OCI-LY7 (cell line): ENCODE data around the gene ANKRD1. TPM values are rescaled to one million over a fixed set of nuclear protein-coding genes. Genes with fewer than 3 reads are reported as not detected.

ENCODE experiments used
- BruUV-seq: library from RNA; stranded (reverse); fragments of 400-500 nt; replicated peaks from 2 replicates; lab custom pipeline; 2021; lab: Mats Ljungman, UMichigan
- CTCF ChIA-PET: fragments of 300-600 bp; sonication (Branson Sonifier 250); formaldehyde crosslinking; loops from one replicate; lab custom pipeline; 2022; ENCODE audit warnings: antibody characterized with exemption; ENCODE audit not compliant: unreplicated experiment; lab: Charles Lee
- POLR2A ChIA-PET: fragments of 300-600 bp; sonication (Branson Sonifier 250); formaldehyde crosslinking; loops from one replicate; lab custom pipeline; 2022; ENCODE audit warnings: antibody characterized with exemption; lab: Charles Lee
- DNase-seq: peaks from one replicate; pipeline ENCODE4 v3.0.0-alpha.2; 2015; ENCODE audit warnings: low spot score
- H2AFZ ChIP-seq: fragments of 200-600 bp; sonication (generic), shearing (Covaris generic); 2 replicates; pipeline ENCODE4 v1.6.1; 2014; ENCODE audit warnings: mild to moderate bottlenecking, antibody characterized with exemption, low read length, moderate library complexity
- H3K27ac ChIP-seq: fragments of 200-600 bp; sonication (generic); 2 replicates; pipeline ENCODE4 v1.5.1; 2014; ENCODE audit warnings: mixed run types, low read depth, mild to moderate bottlenecking, moderate library complexity, low read length, inconsistent platforms; ENCODE audit not compliant: poor library complexity, severe bottlenecking
- H3K36me3 ChIP-seq: fragments of 200-600 bp; sonication (generic); 2 replicates; pipeline ENCODE4 v1.6.1; 2014; ENCODE audit warnings: mild to moderate bottlenecking, antibody characterized with exemption, low read length, moderate library complexity, mixed read lengths; ENCODE audit not compliant: insufficient read depth
- H3K4me1 ChIP-seq: fragments of 200-600 bp; sonication (generic); 2 replicates; pipeline ENCODE4 v1.5.1; 2014; ENCODE audit warnings: mild to moderate bottlenecking, low read length; ENCODE audit not compliant: insufficient read depth, poor library complexity, severe bottlenecking
- H3K4me2 ChIP-seq: fragments of 200-600 bp; sonication (generic); 2 replicates; pipeline ENCODE4 v1.6.1; 2014; ENCODE audit warnings: mild to moderate bottlenecking, low read length
- H3K4me3 ChIP-seq: fragments of 200-600 bp; sonication (generic); 2 replicates; pipeline ENCODE4 v1.5.1; 2014; ENCODE audit warnings: mild to moderate bottlenecking, low read depth, low read length; ENCODE audit not compliant: poor library complexity, severe bottlenecking
- H3K79me2 ChIP-seq: fragments of 200-600 bp; sonication (generic); 2 replicates; pipeline ENCODE4 v1.6.1; 2016; ENCODE audit warnings: low read depth, mild to moderate bottlenecking, low read length, moderate library complexity, mixed read lengths; ENCODE audit not compliant: insufficient read depth
- H3K9me2 ChIP-seq: fragments of 200-600 bp; sonication (generic); 2 replicates; pipeline ENCODE4 v1.6.1; 2016; ENCODE audit warnings: mild to moderate bottlenecking, low read length, mixed read lengths; ENCODE audit not compliant: insufficient read depth
- H3K9me3 ChIP-seq: fragments of 200-600 bp; sonication (generic); 2 replicates; pipeline ENCODE4 v1.6.1; 2014; ENCODE audit warnings: mild to moderate bottlenecking, mixed run types, low read length, mixed read lengths
- H4K20me1 ChIP-seq: fragments of 200-600 bp; sonication (generic); 2 replicates; pipeline ENCODE4 v1.6.1; 2014; ENCODE audit warnings: mild to moderate bottlenecking, antibody characterized with exemption, low read length, moderate library complexity, mixed read lengths; ENCODE audit not compliant: insufficient read depth
- EZH2phosphoT487 ChIP-seq: fragments of 200-600 bp; sonication (generic); IDR thresholded peaks from 2 replicates; pipeline ENCODE4 v1.6.1; 2018; ENCODE audit warnings: low read depth, borderline replicate concordance, mild to moderate bottlenecking, mixed run types, antibody characterized with exemption, low read length, moderate library complexity, mixed read lengths
- intact Hi-C: fragments of 100-400 bp; cut with micrococcal nuclease; formaldehyde crosslinking; loops from one replicate; pipeline ENCODE4 v1.10.0; 2022; ENCODE audit not compliant: unreplicated experiment
- total RNA-seq, 2 experiments: library from RNA; depleted of rRNA in 1 of 2; stranded (reverse); fragments of >200 nt in 1 of 2; shearing (Covaris generic) in 1 of 2; gene quantifications; 2 replicates each; pipeline ENCODE4 v1.2.3, GENCODE V29; 2014 to 2022
- TF ChIP-seq, protein P1 (sequence below): fragments of 200-600 bp; sonication (generic); conservative IDR thresholded peaks from 2 replicates; pipeline ENCODE4 v1.5.1; 2014; ENCODE audit warnings: mild to moderate bottlenecking, antibody characterized with exemption, low read length, moderate library complexity, mixed read lengths

ANKRD1 gene
- total RNA-seq, 2 experiments from 2014 or later: not detected

DNA sequence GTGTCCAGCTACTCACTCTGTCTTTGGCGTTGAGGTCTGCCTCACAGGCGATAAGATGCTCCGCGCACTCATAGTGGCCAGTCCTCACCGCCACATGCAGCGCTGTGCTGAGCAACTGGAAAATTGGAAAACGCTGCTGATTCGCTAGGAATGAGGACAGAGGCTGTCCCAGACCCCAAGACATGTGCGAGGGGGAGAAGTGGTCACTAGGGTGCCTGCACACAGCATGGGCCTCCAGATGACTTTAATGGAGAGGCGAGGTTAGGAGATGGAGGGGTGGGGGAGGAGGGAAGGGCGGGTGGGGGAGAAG, 5.2 kb downstream of the ANKRD1 start:
- Histone ChIP-seq H3K27ac (no peak overlapping the region), H3K4me3 (no peak overlapping the region), H3K4me1 (no peaks in the 10 kb centered on the region), H3K9me2 (no peaks in the 10 kb centered on the region), H3K4me2 (no peak overlapping the region), H3K36me3 (no peaks in the 10 kb centered on the region), H3K79me2 (no peaks in the 10 kb centered on the region), H4K20me1 (no peaks in the 10 kb centered on the region), H2AFZ (no peak overlapping the region), H3K9me3 (no peaks in the 10 kb centered on the region)
- ChIA-PET CTCF (no interaction called here), POLR2A (interaction anchor here (0.6 kb wide), 1 partner anchor 90 kb away, joined by 3 read pairs; no protein-coding TSS in a partner anchor)
- intact Hi-C loops: loop anchor here (10.0 kb wide), 1 partner anchor 999 kb away; no protein-coding TSS in a partner anchor
- BruUV-seq: no TSS peak
- DNase-seq: no peak
- no peak for TF ChIP-seq EZH2phosphoT487
- TF ChIP-seq, protein P1, sequence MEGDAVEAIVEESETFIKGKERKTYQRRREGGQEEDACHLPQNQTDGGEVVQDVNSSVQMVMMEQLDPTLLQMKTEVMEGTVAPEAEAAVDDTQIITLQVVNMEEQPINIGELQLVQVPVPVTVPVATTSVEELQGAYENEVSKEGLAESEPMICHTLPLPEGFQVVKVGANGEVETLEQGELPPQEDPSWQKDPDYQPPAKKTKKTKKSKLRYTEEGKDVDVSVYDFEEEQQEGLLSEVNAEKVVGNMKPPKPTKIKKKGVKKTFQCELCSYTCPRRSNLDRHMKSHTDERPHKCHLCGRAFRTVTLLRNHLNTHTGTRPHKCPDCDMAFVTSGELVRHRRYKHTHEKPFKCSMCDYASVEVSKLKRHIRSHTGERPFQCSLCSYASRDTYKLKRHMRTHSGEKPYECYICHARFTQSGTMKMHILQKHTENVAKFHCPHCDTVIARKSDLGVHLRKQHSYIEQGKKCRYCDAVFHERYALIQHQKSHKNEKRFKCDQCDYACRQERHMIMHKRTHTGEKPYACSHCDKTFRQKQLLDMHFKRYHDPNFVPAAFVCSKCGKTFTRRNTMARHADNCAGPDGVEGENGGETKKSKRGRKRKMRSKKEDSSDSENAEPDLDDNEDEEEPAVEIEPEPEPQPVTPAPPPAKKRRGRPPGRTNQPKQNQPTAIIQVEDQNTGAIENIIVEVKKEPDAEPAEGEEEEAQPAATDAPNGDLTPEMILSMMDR: no peak

GRCh38 chr10:90914992-90915765, 5.7 kb downstream of the ANKRD1 start:
- TF ChIP-seq EZH2phosphoT487: no peak
- TF ChIP-seq, protein P1: no peak
- H3K4me1 ChIP-seq: no peaks in the 10 kb centered on the region
- intact Hi-C loops: loop anchor here (10.0 kb wide), 1 partner anchor 1000 kb away; no protein-coding TSS in a partner anchor
- BruUV-seq: no TSS peak
- no peak overlapping the region for H2AFZ ChIP-seq
- ChIA-PET POLR2A (interaction anchor here (0.6 to 0.8 kb wide), 3 partner anchors 26 to 98 kb away, joined by 3 read pairs; no protein-coding TSS in a partner anchor), CTCF (no interaction called here)
- H3K4me2 ChIP-seq: no peak overlapping the region
- H3K27ac ChIP-seq: no peak overlapping the region
- no peaks in the 10 kb centered on the region for H3K9me3 ChIP-seq
- H4K20me1 ChIP-seq: no peaks in the 10 kb centered on the region
- H3K4me3 ChIP-seq: no peak overlapping the region
- H3K79me2 ChIP-seq: no peaks in the 10 kb centered on the region
- no peak for DNase-seq
- H3K36me3 ChIP-seq: no peaks in the 10 kb centered on the region
- H3K9me2 ChIP-seq: no peaks in the 10 kb centered on the region
